Naive thymus-derived CD8-positive, alpha-beta T cell (primary cell): ENCODE data around the gene RIOK2. TPM values are rescaled to one million over a fixed set of nuclear protein-coding genes. Genes with fewer than 3 reads are reported as not detected.
A peak's percentile ranks its signal among the peaks of the same experiment; 100 is the strongest.
"Not testable (repeated sequence)": the region's sequence is repeated elsewhere in the genome, so short reads cannot be mapped to it uniquely, and the experiment has no call there.

ENCODE experiments used
- ATAC-seq, 2 donors: fragments of 150-1000 bp; cut with Tn5 transposase in 1 of 2; sonication (Bioruptor Pico), chemical (Tn5 transposase) in 1 of 2; 1 replicate in 1 of 2; 2 replicates in 1 of 2; pipeline ENCODE4 v1.10.0; 2021; ENCODE audit warnings: mild to moderate bottlenecking in 2 of 2, moderate library complexity in 2 of 2
- POLR2A ChIA-PET: fragments of 350-600 bp; sonication (Branson Sonifier 250); formaldehyde crosslinking; loops from one replicate; lab custom pipeline; 2021; ENCODE audit warnings: antibody characterized with exemption; lab: Charles Lee
- DNase-seq, 10 donors: peaks; one replicate each; pipeline versions ENCODE4 v3.0.0 to v3.0.0-alpha.2; 2020 to 2022
- H3K27ac Mint-ChIP-seq, 10 donors: one replicate each; pipeline ENCODE4 v1.8.0; 2020 to 2022; ENCODE audit warnings: mild to moderate bottlenecking in 10 of 10, mixed read lengths in 10 of 10, moderate library complexity in 4 of 10, inconsistent platforms in 1 of 10
- H3K27me3 Mint-ChIP-seq, 5 donors: one replicate each; pipeline ENCODE4 v1.8.0; 2021 to 2022; ENCODE audit warnings: mixed read lengths in 5 of 5
- H3K36me3 Mint-ChIP-seq, 3 donors: one replicate each; pipeline ENCODE4 v1.8.0; 2020 to 2022; ENCODE audit warnings: mixed read lengths in 3 of 3, mild to moderate bottlenecking in 2 of 3, inconsistent platforms in 1 of 3
- H3K4me1 Mint-ChIP-seq, 4 donors: one replicate each; pipeline ENCODE4 v1.8.0; 2021 to 2022; ENCODE audit warnings: mixed read lengths in 4 of 4
- H3K4me3 Mint-ChIP-seq, 10 donors: one replicate each; pipeline ENCODE4 v1.8.0; 2020 to 2022; ENCODE audit warnings: mild to moderate bottlenecking in 10 of 10, mixed read lengths in 10 of 10, moderate library complexity in 6 of 10, inconsistent platforms in 1 of 10
- H3K9me3 Mint-ChIP-seq, 9 donors: one replicate each; pipeline ENCODE4 v1.8.0; 2020 to 2022; ENCODE audit warnings: mixed read lengths in 9 of 9, mild to moderate bottlenecking in 3 of 9, inconsistent platforms in 1 of 9, moderate library complexity in 1 of 9
- polyA plus RNA-seq, 3 donors: library from polyadenylated mRNA; unstranded; fragments of 300-500 nt; fragmentation: Illumina TruSeq; gene quantifications; one replicate each; pipeline ENCODE4 v1.2.3, GENCODE V29; 2021
- total RNA-seq, 8 experiments: library from RNA in 2 of 8; stranded (reverse) in 2 of 8; gene quantifications; one replicate each; pipeline ENCODE4 v1.2.3 and lab custom pipeline; 2021 to 2026

RIOK2 gene
- total and polyA plus RNA-seq, 5 experiments from 2014 or later = 14.0 to 42.7 (median 21.6) TPM

- H3K4me3 Mint-ChIP-seq = no peak overlapping the region
- peaks cover 0 to 24% (median 15%) of the 10 kb centered on the region in 9 donors for H3K9me3 Mint-ChIP-seq
- ATAC-seq (no peak), DNase-seq (no peak)
- peaks cover 0 to 3% (median 0%) of the 10 kb centered on the region in 5 donors for H3K27me3 Mint-ChIP-seq
- peaks cover 12 to 25% (median 17%) of the 10 kb centered on the region in 4 donors for H3K4me1 Mint-ChIP-seq
- H3K27ac Mint-ChIP-seq = peak overlapping the region in 1 of 10 donors; percentile 17
- H3K36me3 Mint-ChIP-seq = peaks cover 10 to 22% (median 16%) of the 10 kb centered on the region in 3 donors
- POLR2A ChIA-PET = interaction anchor here (0.6 kb wide), 1 partner anchor 1738 kb away, joined by 6 read pairs; no protein-coding TSS in a partner anchor
Observed at GRCh38 chr5:97193355-97193688, 10.3 kb upstream of the RIOK2 start.

DNA sequence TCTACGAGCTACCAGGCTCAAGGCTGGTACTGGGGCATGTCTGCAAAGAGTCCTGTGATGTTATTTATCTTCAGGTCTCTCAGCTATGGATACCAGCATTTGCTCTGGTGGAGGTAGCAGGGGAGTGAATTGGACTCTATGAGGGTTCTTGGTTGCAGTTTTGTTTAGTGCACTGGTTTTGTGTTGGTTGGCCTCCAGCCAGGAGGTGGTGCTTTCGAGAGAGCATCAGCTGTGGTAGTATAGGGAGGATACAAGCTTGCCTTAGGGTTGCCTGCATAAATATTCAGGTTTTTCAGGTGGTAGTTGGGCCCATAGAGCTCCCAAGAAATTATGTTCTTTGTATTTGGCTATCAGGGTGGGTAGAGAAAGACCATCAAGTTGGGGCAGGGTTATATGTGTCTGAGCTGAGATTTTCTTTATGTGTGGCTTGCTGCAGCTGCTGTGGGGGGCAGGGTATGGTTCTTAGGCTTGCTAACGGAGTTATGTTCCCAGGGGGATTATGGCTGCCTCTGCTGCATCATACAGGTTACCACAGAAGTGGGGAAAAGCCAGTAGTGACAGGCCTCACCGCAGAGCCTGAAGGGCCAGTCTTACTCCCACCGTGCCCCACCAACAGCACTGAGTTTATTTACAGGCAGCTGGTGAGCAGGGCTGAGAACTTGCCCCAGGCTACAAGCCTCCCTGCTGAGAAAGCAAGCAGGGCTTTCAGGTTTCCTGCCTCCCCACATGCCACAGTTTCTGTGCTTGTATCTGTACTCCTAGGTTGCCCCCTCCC lies 9.7 kb upstream of the RIOK2 start:
- POLR2A ChIA-PET = interaction anchor here (0.6 kb wide), 1 partner anchor 1739 kb away, joined by 6 read pairs; no protein-coding TSS in a partner anchor
- peaks cover 0 to 3% (median 0%) of the 10 kb centered on the region in 5 donors for H3K27me3 Mint-ChIP-seq
- H3K9me3 Mint-ChIP-seq = peaks cover 0 to 24% (median 15%) of the 10 kb centered on the region in 9 donors
- peak overlapping the region in 1 of 10 donors; percentile 17 for H3K27ac Mint-ChIP-seq
- ATAC-seq = no peak
- no peak for DNase-seq
- H3K4me1 Mint-ChIP-seq = peaks cover 12 to 25% (median 17%) of the 10 kb centered on the region in 4 donors
- peaks cover 8 to 22% (median 16%) of the 10 kb centered on the region in 3 donors for H3K36me3 Mint-ChIP-seq
- H3K4me3 Mint-ChIP-seq = no peak overlapping the region

- Mint-ChIP-seq H3K4me3 (no peak overlapping the region), H3K27ac (no peak overlapping the region), H3K4me1 (peaks cover 12 to 25% (median 17%) of the 10 kb centered on the region in 4 donors), H3K9me3 (peaks cover 0 to 24% (median 15%) of the 10 kb centered on the region in 9 donors), H3K36me3 (peaks cover 8 to 22% (median 16%) of the 10 kb centered on the region in 3 donors), H3K27me3 (peaks cover 0 to 3% (median 0%) of the 10 kb centered on the region in 5 donors)
- DNase-seq (no peak), ATAC-seq (no peak)
- POLR2A ChIA-PET = no interaction called here
Observed at GRCh38 chr5:97191893-97192292, 8.8 kb upstream of the RIOK2 start.

GRCh38 chr5:97189523-97189922 lies 6.5 kb upstream of the RIOK2 start:
- H3K27me3 Mint-ChIP-seq, ATAC-seq, POLR2A ChIA-PET, H3K4me3 Mint-ChIP-seq, DNase-seq, H3K27ac Mint-ChIP-seq: not testable (repeated sequence)
- Mint-ChIP-seq H3K9me3 (peaks cover 0 to 24% (median 15%) of the 10 kb centered on the region in 9 donors), H3K36me3 (peaks cover 8 to 19% (median 16%) of the 10 kb centered on the region in 3 donors), H3K4me1 (peaks cover 12 to 22% (median 17%) of the 10 kb centered on the region in 4 donors)

DNA sequence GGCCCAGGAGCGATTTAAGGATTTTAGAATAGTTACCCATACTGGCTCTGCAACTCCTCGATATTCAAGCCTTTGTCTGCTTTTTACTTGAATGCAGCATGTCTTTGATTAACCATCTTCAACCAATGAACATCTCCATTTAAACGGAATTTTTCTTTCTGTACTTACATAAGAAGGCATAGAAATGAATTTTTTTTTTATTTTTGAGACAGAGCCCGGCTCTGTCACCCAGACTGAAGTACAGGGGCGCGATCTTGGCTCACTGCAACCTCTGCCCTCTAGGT lies 825 bp upstream of the RIOK2 start:
- Mint-ChIP-seq H3K36me3 (peaks cover 3 to 20% (median 9%) of the 10 kb centered on the region in 3 donors), H3K4me3 (peak overlapping the region; percentile 82 to 98 (median 96)), H3K27ac (peak overlapping the region; percentile 99 to 100 (median 100)), H3K4me1 (peaks cover 23 to 42% (median 40%) of the 10 kb centered on the region in 4 donors), H3K27me3 (peaks cover 0 to 1% (median 0%) of the 10 kb centered on the region in 5 donors), H3K9me3 (no peaks in the 10 kb centered on the region)
- DNase-seq (no peak), ATAC-seq (no peak)
- POLR2A ChIA-PET = interaction anchor here (1.1 kb wide), 1 partner anchor 248 kb away, joined by 7 read pairs; the partner anchor contains the start of gene LNPEP

GRCh38 chr5:97182571-97183099 lies 412 bp downstream of the RIOK2 start:
- no peaks in the 10 kb centered on the region for H3K27me3 Mint-ChIP-seq
- POLR2A ChIA-PET = interaction anchor here (0.6 to 1.6 kb wide), 5 partner anchors 17 to 1589 kb away, joined by 3 read pairs; no protein-coding TSS in a partner anchor
- H3K9me3 Mint-ChIP-seq = no peaks in the 10 kb centered on the region
- peak overlapping the region; percentile 82 to 98 (median 96) for H3K4me3 Mint-ChIP-seq
- H3K36me3 Mint-ChIP-seq = peaks cover 3 to 31% (median 16%) of the 10 kb centered on the region in 3 donors
- peaks cover 29 to 49% (median 45%) of the 10 kb centered on the region in 4 donors for H3K4me1 Mint-ChIP-seq
- no peak for ATAC-seq
- DNase-seq = no peak
- H3K27ac Mint-ChIP-seq = peak overlapping the region; percentile 99 to 100 (median 100)

GRCh38 chr5:97181856-97182545 lies 1.0 kb downstream of the RIOK2 start:
- H3K4me1 Mint-ChIP-seq = peaks cover 29 to 49% (median 45%) of the 10 kb centered on the region in 4 donors

DNA sequence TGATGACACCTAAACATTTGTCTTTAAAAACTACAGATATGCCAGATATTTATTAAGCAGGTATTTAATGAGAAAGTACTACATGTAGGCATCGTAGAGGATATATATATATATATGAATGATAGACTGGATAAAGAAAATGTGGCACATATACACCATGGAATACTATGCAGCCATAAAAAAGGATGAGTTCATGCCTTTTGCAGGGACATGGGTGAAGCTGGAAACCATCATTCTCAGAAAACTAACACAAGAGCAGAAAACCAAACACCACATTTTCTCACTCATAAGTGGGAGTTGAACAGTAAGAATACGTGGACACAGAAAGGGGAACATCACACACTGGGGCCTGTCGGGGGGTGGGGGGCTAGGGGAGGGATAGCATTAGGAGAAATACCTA lies 3.6 kb downstream of the RIOK2 start:
- Mint-ChIP-seq H3K4me1 (peaks cover 31 to 53% (median 42%) of the 10 kb centered on the region in 4 donors), H3K36me3 (peaks cover 7 to 59% (median 21%) of the 10 kb centered on the region in 3 donors)
- H3K27me3 Mint-ChIP-seq, H3K27ac Mint-ChIP-seq, DNase-seq, H3K4me3 Mint-ChIP-seq, POLR2A ChIA-PET, H3K9me3 Mint-ChIP-seq, ATAC-seq: not testable (repeated sequence)

More at GRCh38 chr5:97181856-97182545, 1.0 kb downstream of the RIOK2 start:
- POLR2A ChIA-PET = interaction anchor here (0.6 to 1.6 kb wide), 4 partner anchors 11 to 1590 kb away, joined by 3 to 4 read pairs (median 3); no protein-coding TSS in a partner anchor
- Mint-ChIP-seq H3K9me3 (no peaks in the 10 kb centered on the region), H3K36me3 (peaks cover 3 to 38% (median 18%) of the 10 kb centered on the region in 3 donors), H3K4me3 (peak overlapping the region; percentile 82 to 98 (median 96)), H3K27ac (peak overlapping the region; percentile 79 to 100 (median 100)), H3K27me3 (no peaks in the 10 kb centered on the region)
- ATAC-seq = no peak
- no peak for DNase-seq

- peaks cover 18 to 92% (median 20%) of the 10 kb centered on the region in 3 donors for H3K36me3 Mint-ChIP-seq
- ATAC-seq (no peak), DNase-seq (no peak)
- no peaks in the 10 kb centered on the region for H3K27me3 Mint-ChIP-seq
- H3K9me3 Mint-ChIP-seq = no peaks in the 10 kb centered on the region
- peak overlapping the region in 9 of 10 donors; percentile 10 to 60 (median 26) for H3K27ac Mint-ChIP-seq
- POLR2A ChIA-PET = no interaction called here
- H3K4me3 Mint-ChIP-seq = no peak overlapping the region
- peaks cover 6 to 19% (median 13%) of the 10 kb centered on the region in 4 donors for H3K4me1 Mint-ChIP-seq
Observed at GRCh38 chr5:97172227-97172626, 10.8 kb downstream of the RIOK2 start.

DNA sequence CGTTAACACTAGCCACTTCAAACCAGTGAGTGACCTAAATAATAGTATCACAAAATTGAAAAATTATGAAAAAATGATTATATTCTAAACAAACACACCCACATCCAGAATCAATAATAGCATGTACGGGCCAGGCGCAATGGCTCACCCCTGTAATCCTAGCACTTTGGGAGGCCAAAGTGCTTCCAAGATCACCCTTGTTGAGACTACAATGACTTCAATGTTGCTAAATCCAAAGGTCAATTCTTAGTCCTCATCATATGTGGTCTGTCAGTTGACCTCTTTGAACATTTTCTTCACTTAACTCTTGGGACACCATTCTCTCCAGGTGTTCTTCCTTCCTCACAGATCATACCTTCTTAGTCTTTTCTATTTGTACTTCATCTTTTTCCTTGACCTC lies 11.3 kb downstream of the RIOK2 start:
- H3K36me3 Mint-ChIP-seq = peaks cover 18 to 92% (median 20%) of the 10 kb centered on the region in 3 donors
- DNase-seq (no peak), ATAC-seq (no peak)
- no peak overlapping the region for H3K4me3 Mint-ChIP-seq
- peaks cover 6 to 17% (median 13%) of the 10 kb centered on the region in 4 donors for H3K4me1 Mint-ChIP-seq
- POLR2A ChIA-PET = no interaction called here
- H3K27ac Mint-ChIP-seq = peak overlapping the region in 5 of 10 donors; percentile 10 to 70 (median 60)
- no peaks in the 10 kb centered on the region for H3K9me3 Mint-ChIP-seq
- H3K27me3 Mint-ChIP-seq = no peaks in the 10 kb centered on the region

DNA sequence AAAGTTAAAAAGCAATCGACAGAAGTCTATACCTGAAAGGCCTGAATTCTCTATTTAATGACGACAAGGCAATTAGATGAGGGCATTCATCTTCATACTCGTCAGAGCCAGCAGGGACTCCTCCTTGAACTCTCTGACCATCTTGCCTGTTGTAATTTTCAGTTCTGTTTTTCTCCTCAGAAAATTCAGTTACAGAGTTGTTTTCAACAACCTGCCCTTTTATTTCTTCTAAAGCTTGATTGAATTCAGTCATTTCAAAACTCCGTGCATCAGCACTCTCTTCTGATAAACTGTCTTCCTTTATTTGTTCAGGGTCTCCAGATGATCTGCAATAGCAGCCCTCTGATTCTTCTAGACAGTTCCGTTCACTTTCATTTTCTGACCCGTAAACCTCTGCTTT lies 15.6 kb downstream of the RIOK2 start:
- peaks cover 3 to 17% (median 14%) of the 10 kb centered on the region in 4 donors for H3K4me1 Mint-ChIP-seq
- POLR2A ChIA-PET = no interaction called here
- H3K9me3 Mint-ChIP-seq = no peaks in the 10 kb centered on the region
- DNase-seq (no peak), ATAC-seq (no peak)
- no peaks in the 10 kb centered on the region for H3K27me3 Mint-ChIP-seq
- peak overlapping the region in 2 of 10 donors; percentile 23 to 26 for H3K4me3 Mint-ChIP-seq
- peak overlapping the region; percentile 23 to 88 (median 64) for H3K27ac Mint-ChIP-seq
- peaks cover 9 to 85% (median 13%) of the 10 kb centered on the region in 3 donors for H3K36me3 Mint-ChIP-seq

GRCh38 chr5:97165726-97166125 lies 17.3 kb downstream of the RIOK2 start:
- no peaks in the 10 kb centered on the region for H3K27me3 Mint-ChIP-seq
- no peak for DNase-seq
- POLR2A ChIA-PET = interaction anchor here (1.1 kb wide), 1 partner anchor 17 kb away, joined by 3 read pairs; the partner anchor contains the start of gene RIOK2
- no peaks in the 10 kb centered on the region for H3K9me3 Mint-ChIP-seq
- no peak for ATAC-seq
- peaks cover 0 to 17% (median 10%) of the 10 kb centered on the region in 4 donors for H3K4me1 Mint-ChIP-seq
- peaks cover 0 to 82% (median 5%) of the 10 kb centered on the region in 3 donors for H3K36me3 Mint-ChIP-seq
- H3K4me3 Mint-ChIP-seq = no peak overlapping the region
- peak overlapping the region in 9 of 10 donors; percentile 32 to 80 (median 59) for H3K27ac Mint-ChIP-seq
